NCI-H82 (cell line): Measurements from ENCODE around the gene HBG1.

ENCODE experiments used
- DNase-seq: peaks from one replicate; lab custom pipeline; 2025; lab: John Stamatoyannopoulos, UW

The HBG1 gene

DNA sequence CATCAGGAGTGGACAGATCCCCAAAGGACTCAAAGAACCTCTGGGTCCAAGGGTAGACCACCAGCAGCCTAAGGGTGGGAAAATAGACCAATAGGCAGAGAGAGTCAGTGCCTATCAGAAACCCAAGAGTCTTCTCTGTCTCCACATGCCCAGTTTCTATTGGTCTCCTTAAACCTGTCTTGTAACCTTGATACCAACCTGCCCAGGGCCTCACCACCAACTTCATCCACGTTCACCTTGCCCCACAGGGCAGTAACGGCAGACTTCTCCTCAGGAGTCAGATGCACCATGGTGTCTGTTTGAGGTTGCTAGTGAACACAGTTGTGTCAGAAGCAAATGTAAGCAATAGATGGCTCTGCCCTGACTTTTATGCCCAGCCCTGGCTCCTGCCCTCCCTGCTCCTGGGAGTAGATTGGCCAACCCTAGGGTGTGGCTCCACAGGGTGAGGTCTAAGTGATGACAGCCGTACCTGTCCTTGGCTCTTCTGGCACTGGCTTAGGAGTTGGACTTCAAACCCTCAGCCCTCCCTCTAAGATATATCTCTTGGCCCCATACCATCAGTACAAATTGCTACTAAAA is 22.8 kb downstream of the HBG1 start, which contains the start of gene HBB:
Gene HBB, minus strand, starts transcription at position 340 of the 579 bp plus-strand sequence. Its CDS starts 50 bp downstream, at position 290.
- DNase-seq: no peak

DNA sequence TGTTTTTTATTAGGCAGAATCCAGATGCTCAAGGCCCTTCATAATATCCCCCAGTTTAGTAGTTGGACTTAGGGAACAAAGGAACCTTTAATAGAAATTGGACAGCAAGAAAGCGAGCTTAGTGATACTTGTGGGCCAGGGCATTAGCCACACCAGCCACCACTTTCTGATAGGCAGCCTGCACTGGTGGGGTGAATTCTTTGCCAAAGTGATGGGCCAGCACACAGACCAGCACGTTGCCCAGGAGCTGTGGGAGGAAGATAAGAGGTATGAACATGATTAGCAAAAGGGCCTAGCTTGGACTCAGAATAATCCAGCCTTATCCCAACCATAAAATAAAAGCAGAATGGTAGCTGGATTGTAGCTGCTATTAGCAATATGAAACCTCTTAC is 24.2 kb downstream of the HBG1 start:
- no peak for DNase-seq

DNA sequence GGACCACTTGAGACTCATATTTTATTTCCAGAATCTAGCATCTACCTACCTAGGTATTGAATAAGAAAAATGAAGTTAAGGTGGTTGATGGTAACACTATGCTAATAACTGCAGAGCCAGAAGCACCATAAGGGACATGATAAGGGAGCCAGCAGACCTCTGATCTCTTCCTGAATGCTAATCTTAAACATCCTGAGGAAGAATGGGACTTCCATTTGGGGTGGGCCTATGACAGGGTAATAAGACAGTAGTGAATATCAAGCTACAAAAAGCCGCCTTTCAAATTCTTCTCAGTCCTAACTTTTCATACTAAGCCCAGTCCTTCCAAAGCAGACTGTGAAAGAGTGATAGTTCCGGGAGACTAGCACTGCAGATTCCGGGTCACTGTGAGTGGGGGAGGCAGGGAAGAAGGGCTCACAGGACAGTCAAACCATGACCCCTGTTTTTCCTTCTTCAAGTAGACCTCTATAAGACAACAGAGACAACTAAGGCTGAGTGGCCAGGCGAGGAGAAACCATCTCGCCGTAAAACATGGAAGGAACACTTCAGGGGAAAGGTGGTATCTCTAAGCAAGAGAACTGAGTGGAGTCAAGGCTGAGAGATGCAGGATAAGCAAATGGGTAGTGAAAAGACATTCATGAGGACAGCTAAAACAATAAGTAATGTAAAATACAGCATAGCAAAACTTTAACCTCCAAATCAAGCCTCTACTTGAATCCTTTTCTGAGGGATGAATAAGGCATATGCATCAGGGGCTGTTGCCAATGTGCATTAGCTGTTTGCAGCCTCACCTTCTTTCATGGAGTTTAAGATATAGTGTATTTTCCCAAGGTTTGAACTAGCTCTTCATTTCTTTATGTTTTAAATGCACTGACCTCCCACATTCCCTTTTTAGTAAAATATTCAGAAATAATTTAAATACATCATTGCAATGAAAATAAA is 24.8 kb downstream of the HBG1 start:
- DNase-seq: no peak

DNA sequence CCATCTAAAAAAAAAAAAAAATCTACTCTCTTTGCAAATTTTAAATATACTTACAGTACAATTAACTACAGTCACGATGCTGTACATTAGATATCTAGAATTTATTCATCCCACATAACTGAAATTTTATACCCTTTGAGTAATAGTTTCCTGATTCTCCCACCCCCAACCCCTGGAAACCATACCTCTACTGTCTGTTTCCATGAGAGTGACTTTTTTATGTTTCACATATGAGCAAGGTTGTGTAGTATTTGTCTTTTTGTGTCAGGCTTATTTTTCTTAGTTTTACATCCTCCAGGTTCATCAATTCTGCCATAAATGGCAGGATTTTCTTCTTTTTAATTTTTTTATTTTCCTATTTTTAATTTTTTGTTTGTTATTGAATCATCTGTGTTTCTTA is 26.0 kb downstream of the HBG1 start:
- DNase-seq: no peak

DNA sequence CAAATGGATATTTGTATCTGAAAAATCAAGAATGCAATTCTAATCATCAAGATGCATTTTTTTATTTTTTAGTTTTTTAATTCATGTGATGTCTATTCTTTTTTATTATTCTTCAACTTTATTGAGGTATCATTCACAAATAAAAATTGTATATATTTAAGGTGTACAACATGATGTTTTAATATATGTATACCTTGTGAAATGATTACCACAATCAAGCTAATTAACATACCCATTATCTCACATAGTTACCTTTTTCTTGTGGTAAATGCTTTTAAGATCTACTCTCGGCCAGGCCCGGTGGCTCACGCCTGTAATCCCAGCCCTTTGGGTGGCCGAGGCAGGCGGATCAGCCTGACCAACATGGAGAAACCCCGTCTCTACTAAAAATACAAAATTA is 26.5 kb downstream of the HBG1 start:
- DNase-seq: no peak

DNA sequence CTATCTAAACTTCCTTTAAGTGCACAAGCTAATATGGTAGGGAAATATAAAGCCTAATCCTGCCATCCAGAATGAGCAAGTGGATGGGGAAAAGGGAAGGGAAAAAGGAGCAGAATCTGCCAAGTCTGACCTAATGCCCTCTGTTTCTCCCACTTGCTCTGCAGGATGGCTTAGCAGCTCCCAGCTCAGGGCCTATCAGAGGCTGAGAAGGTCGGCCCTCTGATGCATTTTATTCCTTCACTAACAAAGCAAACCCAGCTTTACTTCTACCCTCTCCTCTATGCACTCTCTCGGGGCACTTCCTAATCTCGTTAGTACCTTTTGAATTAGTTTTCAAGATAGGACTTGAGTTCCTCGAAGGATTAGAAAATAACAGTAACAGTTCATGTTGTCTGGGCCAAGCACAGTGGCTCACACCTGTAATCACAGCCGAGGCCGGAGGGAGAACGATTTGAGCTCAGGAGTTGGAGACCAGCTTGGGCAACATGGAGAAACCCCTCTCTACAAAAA is 39.2 kb downstream of the HBG1 start:
- no peak for DNase-seq

DNA sequence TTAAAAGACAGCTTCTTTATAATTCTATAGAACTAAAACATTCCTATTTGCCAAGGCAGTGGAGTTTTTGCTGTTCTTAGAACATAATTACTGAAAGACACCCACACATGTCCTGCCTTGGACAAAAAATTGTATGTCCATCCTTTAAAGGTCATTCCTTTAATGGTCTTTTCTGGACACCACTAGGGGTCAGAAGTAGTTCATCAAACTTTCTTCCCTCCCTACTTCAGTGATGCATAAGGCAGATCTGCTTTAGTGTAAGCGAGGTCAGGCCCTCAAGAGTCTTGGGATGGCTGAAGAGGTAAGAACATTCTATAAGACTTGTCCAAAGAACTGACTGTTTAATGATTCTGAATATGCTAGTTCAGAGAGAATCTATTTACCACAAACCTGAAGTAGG is 44.9 kb downstream of the HBG1 start:
- DNase-seq: peak; percentile 42

DNA sequence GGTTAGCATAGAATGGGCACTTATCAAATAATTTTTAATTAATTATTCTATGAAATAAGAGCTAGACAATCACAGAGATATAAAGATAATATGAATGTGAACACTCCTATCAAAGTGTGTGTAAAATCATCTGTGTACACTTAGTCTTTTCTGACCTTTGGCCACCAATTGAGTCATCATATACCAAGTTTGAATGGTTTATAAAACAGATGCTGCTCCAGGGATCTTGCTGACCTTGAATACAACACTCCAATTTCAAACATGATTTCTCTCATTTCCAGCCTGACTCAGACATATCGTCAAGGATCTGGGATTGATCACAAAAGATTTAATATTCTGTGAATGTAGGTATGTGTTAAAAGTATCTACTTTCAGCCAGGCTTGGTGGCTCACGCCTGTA is 46.3 kb downstream of the HBG1 start:
- DNase-seq: no peak

DNA sequence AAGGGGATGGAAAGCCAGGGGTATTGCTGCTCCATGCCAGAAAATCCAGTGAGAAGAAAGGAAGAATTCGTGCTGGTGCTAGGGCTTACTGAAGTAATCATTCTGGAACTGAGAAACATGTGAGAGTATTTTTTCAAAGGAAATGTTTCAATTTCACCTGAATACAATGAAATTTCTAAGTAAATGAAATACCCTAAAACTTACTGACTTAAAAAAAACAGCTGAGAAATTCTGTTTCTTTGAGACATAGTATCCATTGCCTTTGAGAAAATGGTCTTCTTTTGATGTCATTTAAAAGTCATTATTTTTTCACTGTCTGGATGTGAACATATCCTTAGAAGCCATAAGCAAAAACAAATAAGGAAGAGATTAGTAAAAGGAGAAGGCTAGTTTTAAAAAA is 49.1 kb downstream of the HBG1 start, which contains the start of gene OR51V1:
Gene OR51V1, minus strand, starts transcription at position 101 of the 400 bp plus-strand sequence. Its CDS starts 0 bp downstream, at position 101.
- DNase-seq: no peak

DNA sequence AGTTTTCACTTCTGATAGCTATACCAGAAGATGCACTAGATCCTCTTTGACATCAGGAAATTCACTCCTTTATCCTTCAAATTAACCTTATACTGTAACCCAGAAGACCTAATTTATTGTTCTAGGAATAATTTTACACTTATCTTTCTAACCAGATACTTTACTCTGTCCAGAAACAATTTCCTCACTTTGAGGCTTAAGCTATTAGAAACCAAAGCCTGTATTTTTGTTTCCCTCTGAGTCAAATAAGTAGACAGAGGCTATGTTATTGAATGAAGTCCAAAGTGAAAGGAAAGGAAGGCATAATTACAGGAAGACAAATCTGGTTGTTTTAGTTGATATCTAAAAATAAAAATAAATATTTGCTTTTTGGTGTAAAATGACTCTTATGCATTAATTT is 51.4 kb downstream of the HBG1 start:
- DNase-seq: no peak
